ENCODE measurements around the gene OLFM1.

- TF ChIP-seq CTCF (IDR thresholded peaks at IDR 0.05; ENCODE audit: insufficient read depth, low read depth, low read length): no peak
- TF ChIP-seq EZH2 (IDR thresholded peaks at IDR 0.05; ENCODE audit: insufficient read depth, low read length): peak; percentile 49
These were observed 12.0 kb upstream of the OLFM1 start for GRCh38 chr9:135075234-135076142.

Measured in astrocyte (in vitro differentiated cells and primary cell).